Measurements from ENCODE around the gene CCDC88B.

CCDC88B gene

GRCh38 chr11:64384028-64384737, 44.2 kb downstream of the CCDC88B start:
- no peak for FAIRE-seq

GRCh38 chr11:64384981-64385944, 45.3 kb downstream of the CCDC88B start:
- FAIRE-seq = no peak

- FAIRE-seq = no peak
These were observed 46.1 kb downstream of the CCDC88B start for GRCh38 chr11:64385945-64386704.

- FAIRE-seq = no peak
These were observed 47.9 kb downstream of the CCDC88B start for GRCh38 chr11:64387916-64388315.

- FAIRE-seq = no peak
These were observed 48.9 kb downstream of the CCDC88B start for GRCh38 chr11:64388894-64389293.

- FAIRE-seq = no peak
These were observed 49.8 kb downstream of the CCDC88B start for GRCh38 chr11:64389851-64390250.

- FAIRE-seq = no peak
These were observed 50.6 kb downstream of the CCDC88B start for GRCh38 chr11:64390558-64390957.

- FAIRE-seq = no peak
These were observed 51.8 kb downstream of the CCDC88B start for GRCh38 chr11:64391839-64392238.

- no peak for FAIRE-seq
These were observed 55.6 kb downstream of the CCDC88B start for GRCh38 chr11:64395545-64396078.

GRCh38 chr11:64396079-64396591, 56.1 kb downstream of the CCDC88B start:
- no peak for FAIRE-seq

- FAIRE-seq = no peak
These were observed 60.1 kb downstream of the CCDC88B start for GRCh38 chr11:64400102-64400501.

GRCh38 chr11:64400667-64401066, 60.7 kb downstream of the CCDC88B start:
- FAIRE-seq = no peak

- no peak for FAIRE-seq
These were observed 61.8 kb downstream of the CCDC88B start for GRCh38 chr11:64401775-64402174.

- no peak for FAIRE-seq
These were observed 63.1 kb downstream of the CCDC88B start for GRCh38 chr11:64403106-64403505.

GRCh38 chr11:64406221-64406946, 66.4 kb downstream of the CCDC88B start:
- FAIRE-seq = no peak

Data from endometrium (tissue), 2 donors.